Measurements from ENCODE around the gene IL1RAPL2. TPM values are rescaled to one million over a fixed set of nuclear protein-coding genes. Genes with fewer than 3 reads are reported as not detected.

IL1RAPL2 gene
- total RNA-seq, 4 donors from 2014 or later: not detected

GRCh38 chrX:105754286-105754964 is 1188.4 kb downstream of the IL1RAPL2 start:
- DNase-seq: no peak
- no peak for ATAC-seq
- in situ Hi-C loops (cut with MboI; ENCODE audit: low sequenced_read_pairs in 4 of 4) (no loop called here), intact Hi-C loops (cut with DNase I; ENCODE audit: low total_unique reads) (no loop called here)
- Histone ChIP-seq H3K4me1 (no peaks in the 10 kb centered on the region), H3K27me3 (no peaks in the 10 kb centered on the region), H3K27ac (no peak overlapping the region), H3K36me3 (no peaks in the 10 kb centered on the region), H3K9me3 (no peaks in the 10 kb centered on the region), H3K4me3 (no peak overlapping the region)
- TF ChIP-seq, protein P1, sequence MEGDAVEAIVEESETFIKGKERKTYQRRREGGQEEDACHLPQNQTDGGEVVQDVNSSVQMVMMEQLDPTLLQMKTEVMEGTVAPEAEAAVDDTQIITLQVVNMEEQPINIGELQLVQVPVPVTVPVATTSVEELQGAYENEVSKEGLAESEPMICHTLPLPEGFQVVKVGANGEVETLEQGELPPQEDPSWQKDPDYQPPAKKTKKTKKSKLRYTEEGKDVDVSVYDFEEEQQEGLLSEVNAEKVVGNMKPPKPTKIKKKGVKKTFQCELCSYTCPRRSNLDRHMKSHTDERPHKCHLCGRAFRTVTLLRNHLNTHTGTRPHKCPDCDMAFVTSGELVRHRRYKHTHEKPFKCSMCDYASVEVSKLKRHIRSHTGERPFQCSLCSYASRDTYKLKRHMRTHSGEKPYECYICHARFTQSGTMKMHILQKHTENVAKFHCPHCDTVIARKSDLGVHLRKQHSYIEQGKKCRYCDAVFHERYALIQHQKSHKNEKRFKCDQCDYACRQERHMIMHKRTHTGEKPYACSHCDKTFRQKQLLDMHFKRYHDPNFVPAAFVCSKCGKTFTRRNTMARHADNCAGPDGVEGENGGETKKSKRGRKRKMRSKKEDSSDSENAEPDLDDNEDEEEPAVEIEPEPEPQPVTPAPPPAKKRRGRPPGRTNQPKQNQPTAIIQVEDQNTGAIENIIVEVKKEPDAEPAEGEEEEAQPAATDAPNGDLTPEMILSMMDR (IDR thresholded peaks at IDR 0.05 in 4 of 5, conservative IDR thresholded peaks at IDR 0.05 in 1 of 5): no peak
- TF ChIP-seq POLR2A (IDR thresholded peaks at IDR 0.05): no peak

- intact Hi-C loops (cut with DNase I; ENCODE audit: low total_unique reads): no loop called here
- Histone ChIP-seq H3K4me1 (no peaks in the 10 kb centered on the region), H3K4me3 (no peak overlapping the region), H3K36me3 (no peaks in the 10 kb centered on the region), H3K27me3 (no peaks in the 10 kb centered on the region), H3K9me3 (no peaks in the 10 kb centered on the region), H3K27ac (no peak overlapping the region)
- ATAC-seq (no peak), DNase-seq (no peak)
- in situ Hi-C loops (cut with MboI; ENCODE audit: low sequenced_read_pairs in 4 of 4): no loop called here
- TF ChIP-seq, protein P1 (IDR thresholded peaks at IDR 0.05 in 4 of 5, conservative IDR thresholded peaks at IDR 0.05 in 1 of 5): no peak
Observed at GRCh38 chrX:105755109-105755508, 1189.1 kb downstream of the IL1RAPL2 start.

DNA sequence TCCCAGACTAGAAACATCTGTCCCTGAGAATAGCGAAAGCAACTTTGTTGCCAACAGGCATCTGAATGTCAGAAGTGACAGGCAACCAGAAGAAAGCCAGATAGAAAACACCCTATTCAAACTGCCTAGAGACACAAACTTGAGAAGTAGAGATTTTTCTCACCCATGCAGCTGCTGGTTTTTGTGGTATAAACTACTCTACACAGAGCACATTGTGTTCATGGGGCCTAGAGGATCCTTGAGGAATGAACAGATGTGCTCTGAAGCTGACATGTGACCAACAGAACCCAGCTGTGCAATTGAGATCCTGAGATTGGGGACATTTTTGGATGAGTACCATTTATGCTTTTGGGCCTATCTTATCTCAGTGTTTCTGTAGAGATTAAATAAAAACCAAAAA is 1192.8 kb downstream of the IL1RAPL2 start:
- TF ChIP-seq POLR2A (IDR thresholded peaks at IDR 0.05): no peak
- TF ChIP-seq, protein P1 (IDR thresholded peaks at IDR 0.05 in 4 of 5, conservative IDR thresholded peaks at IDR 0.05 in 1 of 5): no peak
- in situ Hi-C loops (cut with MboI; ENCODE audit: low sequenced_read_pairs in 4 of 4): no loop called here
- H3K9me3 ChIP-seq: no peaks in the 10 kb centered on the region

GRCh38 chrX:105759598-105759997 is 1193.6 kb downstream of the IL1RAPL2 start:
- intact Hi-C loops (cut with DNase I; ENCODE audit: low total_unique reads): no loop called here

More for the DNA sequence above, 1192.8 kb downstream of the IL1RAPL2 start:
- H3K27ac ChIP-seq: no peak overlapping the region
- ATAC-seq: no peak
- no peaks in the 10 kb centered on the region for H3K36me3 ChIP-seq
- no peak for DNase-seq
- no peaks in the 10 kb centered on the region for H3K4me1 ChIP-seq
- intact Hi-C loops (cut with DNase I; ENCODE audit: low total_unique reads): no loop called here
- no peak overlapping the region for H3K4me3 ChIP-seq
- H3K27me3 ChIP-seq: no peaks in the 10 kb centered on the region

More at GRCh38 chrX:105759598-105759997, 1193.6 kb downstream of the IL1RAPL2 start:
- no peaks in the 10 kb centered on the region for H3K9me3 ChIP-seq
- ATAC-seq (no peak), DNase-seq (no peak)
- H3K27me3 ChIP-seq: no peaks in the 10 kb centered on the region
- H3K27ac ChIP-seq: no peak overlapping the region
- no peak overlapping the region for H3K4me3 ChIP-seq
- no peak for TF ChIP-seq POLR2A (IDR thresholded peaks at IDR 0.05)
- TF ChIP-seq, protein P1 (IDR thresholded peaks at IDR 0.05 in 4 of 5, conservative IDR thresholded peaks at IDR 0.05 in 1 of 5): no peak
- in situ Hi-C loops (cut with MboI; ENCODE audit: low sequenced_read_pairs in 4 of 4): no loop called here
- no peaks in the 10 kb centered on the region for H3K36me3 ChIP-seq
- H3K4me1 ChIP-seq: no peaks in the 10 kb centered on the region
